DMS79 (cell line): ENCODE results near the gene ADGB.
A peak's percentile ranks its signal among the peaks of the same experiment; 100 is the strongest.
"Not testable (repeated sequence)": the region's sequence is repeated elsewhere in the genome, so short reads cannot be mapped to it uniquely, and the experiment has no call there.

Source experiments
- DNase-seq: peaks from one replicate; lab custom pipeline; 2025; lab: John Stamatoyannopoulos, UW

Gene ADGB

DNA sequence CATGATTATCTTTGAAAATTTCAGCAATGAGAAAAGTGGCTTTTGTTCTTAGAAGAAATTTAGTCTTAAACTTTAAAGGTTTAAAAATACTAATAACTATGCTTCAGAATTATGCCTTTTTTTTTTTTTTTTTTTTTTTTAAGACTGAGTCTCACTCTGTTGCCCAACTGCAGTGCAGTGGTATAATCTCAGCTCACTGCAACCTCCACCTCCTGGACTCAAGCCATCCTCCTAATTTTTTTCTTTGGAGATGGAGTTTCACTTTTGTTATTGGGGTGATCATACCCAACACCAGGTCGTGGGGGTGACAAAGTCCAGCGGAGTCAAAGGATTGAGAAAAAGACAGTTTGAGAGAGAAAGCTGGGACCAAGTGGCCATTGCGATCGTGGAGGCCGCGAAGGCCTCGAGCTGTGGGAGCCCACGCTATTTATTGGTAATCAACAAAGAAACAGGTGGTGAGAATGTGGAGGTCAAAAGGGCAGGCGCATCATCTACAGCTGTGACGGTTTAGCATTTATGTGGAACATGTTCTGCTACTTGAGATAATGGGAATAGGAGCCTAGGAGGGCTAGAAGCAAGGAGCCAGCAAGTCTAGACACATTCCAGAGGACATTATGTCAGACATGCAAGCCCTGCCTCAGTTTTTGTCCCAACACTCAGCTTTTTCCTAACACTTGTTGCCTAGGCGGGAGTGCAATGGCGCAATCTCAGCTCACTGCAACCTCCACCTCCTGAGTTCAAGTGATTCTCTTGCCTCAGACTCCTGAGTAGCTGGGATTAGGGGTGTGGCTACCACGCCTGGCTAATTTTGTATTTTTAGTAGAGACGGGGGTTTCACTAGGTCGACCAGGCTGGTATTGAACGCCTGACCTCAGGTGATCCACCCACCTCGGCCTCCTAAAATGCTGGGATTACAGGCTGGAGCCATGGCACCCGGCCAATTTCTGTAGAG lies 217.0 kb downstream of the ADGB start:
- not testable (repeated sequence) for DNase-seq

DNA sequence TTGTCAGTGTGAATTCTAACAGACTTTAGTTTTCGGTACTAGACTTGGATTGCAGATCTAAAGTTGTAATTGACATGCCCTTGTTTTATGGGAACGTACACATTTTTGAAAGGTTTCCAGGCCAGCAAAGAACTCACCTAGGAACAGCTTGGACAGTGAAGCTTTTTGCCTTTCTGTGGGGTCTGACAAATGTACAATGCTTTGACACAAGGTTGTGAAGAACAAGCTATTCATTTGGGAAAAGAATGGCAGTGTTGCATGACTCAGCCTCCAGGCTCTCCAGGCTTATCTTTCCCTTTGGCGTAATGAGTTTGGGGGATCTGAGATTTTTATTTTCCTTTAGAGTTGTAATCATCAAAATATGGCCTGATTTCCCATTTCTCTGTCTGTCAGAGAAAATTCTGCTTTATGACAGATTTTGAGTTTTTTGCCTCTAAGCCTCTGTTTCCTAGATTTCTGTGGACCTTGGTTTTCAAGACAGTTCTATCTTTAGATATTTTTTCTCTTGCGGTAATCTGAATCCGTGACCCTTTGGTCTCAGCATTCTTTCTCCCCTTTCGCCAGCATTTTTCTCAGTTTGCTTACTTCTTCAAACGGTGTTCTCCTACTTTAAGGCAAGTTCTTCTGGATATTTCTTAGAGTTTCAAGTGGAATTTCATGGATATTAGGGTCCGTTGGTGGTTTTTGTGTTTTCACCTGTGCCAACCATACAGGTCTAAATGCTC lies 221.0 kb downstream of the ADGB start:
- no peak for DNase-seq

DNA sequence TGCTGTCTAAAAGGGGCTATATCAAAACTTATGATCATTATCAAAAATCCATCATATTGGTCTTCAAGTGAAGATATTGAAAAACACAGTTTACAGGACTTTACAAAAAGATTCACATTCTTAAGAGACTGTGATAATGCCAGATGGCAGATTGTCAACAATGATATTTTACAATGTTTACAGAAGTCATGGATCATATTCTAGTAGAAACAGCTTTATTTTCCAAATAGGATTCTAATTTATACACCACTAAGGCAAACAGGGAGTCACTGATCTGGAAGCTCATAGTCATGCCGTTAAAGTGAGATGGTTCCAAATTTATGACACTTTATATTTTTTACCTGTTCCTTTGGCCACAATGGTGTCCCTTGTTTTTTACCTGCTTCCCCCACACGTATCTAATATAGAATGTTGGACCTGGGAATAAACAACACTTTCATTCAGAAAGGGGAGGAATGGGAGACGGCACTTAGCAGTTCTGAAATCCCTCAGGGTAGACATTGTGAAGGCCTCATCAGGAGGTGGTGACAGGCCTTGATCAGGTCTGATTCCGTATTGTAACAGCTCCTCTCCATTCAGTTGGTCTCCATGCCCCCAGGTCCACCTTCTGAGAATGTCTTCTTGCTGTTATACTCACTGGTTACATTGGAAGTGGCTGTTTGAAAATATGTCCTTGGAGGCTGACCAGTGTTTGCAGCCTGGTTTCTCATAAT lies 228.6 kb downstream of the ADGB start:
- no peak for DNase-seq

DNA sequence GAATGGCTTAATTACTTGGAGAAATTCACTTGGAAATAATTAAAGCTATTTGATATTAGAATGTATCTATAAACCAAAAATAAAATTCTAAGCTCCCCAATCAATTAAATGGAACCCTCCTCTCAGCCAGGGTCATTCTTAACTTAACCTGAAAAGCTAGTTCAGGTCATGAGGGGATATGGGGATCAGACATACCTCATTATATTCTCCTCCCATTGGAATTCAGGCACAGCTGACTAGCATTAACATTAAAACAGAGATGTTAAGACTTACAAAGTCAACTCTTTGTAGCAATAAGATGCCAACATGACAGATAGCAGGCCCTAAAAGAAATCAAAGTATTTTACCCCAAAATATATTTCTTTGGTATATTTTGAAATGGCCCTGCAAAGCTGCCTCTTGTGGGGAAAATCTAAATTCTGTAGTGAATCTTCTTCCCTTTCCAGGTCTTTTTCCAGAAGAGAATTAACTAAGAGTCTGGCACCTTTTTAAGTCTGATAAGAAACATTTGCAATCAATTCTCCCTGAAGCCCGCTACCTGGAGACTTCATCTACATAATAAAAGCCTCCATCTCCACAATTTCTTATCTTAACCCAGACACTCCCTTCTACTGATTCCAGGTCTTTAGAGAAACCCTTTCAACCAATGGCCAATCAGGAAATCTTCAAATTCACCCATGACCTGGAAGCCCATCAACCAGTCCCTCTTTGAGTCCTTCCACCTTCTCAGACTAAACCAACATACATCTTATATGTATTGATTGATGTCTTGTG lies 231.2 kb downstream of the ADGB start:
- DNase-seq, result no peak

DNA sequence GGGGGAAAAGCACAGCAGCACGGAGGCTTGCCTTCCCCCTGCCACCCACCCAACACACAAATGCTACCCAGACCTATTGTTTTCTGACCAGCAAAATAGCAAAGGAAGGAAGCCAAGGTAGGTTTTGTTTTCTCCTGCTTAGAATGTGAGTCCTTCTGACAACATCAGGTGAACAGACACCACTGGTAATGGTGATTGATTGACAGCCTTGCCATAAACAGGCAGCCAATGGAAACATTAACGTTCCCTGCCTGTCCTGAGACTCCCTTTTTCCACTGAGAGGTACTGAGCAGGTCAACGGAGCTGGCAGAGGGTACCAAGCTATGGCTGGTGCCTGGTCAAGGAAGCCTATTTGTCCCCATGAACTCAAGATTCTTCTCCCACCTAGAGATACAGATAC lies 234.4 kb downstream of the ADGB start:
- no peak for DNase-seq

DNA sequence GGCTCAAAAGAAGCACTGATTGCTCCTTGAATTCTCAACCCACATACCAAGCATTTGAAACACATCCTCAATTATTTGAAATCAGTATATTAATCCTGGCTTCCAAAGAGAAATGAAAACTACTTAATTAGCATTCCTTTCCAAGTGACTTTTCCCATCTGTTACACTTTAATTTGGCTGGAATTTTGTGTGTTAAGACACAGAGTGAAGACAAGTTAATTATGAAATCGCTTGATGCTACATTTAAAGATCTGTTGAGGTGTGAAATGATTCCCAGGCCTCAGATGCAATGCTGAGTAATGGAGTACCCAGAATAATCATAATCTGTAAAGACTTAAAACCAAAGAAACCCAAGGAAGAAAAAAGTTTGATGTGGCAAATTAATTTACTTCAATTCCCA lies 241.4 kb downstream of the ADGB start:
- DNase-seq, result no peak

DNA sequence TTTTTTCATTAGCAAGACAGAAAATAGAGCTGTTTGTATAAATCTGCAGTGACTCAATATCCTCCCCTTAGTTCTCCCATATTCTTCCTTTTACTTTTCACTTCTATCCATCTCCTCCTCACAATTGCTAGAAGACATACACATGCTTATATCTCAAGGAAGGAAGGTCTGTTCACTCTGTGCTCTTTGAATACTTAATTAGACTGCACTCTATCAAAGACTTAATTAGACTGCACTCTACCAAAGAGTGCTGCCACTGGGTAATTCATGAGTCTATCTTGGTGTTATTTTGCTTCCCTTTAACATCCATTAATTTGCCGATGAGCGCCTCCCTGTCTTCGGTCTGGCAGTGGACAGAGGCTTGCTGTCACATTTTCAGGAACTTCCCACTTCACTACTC lies 241.9 kb downstream of the ADGB start:
- DNase-seq, result no peak

DNA sequence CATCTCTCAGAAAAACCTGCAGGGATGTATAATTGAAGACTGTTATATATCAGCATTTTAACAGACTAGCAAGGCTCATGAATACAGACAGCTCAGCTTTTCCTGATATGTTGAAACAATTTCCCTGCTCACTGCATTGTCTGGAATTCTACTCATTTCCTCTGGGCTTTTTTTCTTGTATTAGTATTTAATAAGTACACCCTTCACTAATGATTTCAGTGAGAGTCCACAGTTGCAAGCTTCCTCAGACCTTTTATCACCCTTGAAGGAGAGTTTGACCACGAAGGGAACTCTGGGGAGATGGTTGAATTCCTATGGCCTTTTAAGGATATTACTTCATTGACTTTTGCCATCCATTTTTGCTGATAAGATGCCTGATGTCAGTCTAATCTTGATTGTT lies 248.7 kb downstream of the ADGB start:
- DNase-seq, result no peak

DNA sequence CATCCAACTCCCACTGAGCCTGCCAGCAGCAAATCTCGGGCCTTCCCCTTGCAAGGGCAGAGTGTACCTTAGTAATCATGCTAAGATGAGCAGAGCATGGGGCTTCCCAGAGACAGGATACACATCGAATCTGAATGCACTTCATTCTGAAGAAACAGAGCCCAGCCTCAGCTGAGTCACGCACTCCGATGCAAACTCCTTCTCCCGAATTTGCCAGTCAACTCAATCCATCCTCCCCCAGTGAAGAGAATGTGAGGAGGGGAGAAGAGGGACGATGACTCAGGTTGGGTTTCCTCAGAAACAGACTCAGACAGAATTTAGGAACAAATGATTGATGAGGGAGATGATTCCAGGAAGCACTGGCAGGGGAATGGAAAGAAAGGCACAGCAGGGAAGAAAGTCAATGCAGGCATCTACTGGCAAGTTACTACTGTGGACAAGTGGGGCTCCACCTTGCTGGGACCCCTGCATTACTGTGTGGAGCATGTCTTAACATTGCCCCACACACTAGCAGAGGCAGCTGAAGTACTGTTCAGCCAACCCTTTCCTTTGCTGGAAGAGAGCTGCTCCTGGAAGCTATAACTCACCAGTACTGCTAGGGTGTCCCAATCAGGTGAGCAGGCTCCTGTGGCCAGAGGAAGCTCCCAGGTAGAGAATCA lies 251.6 kb downstream of the ADGB start:
- DNase-seq, result no peak

DNA sequence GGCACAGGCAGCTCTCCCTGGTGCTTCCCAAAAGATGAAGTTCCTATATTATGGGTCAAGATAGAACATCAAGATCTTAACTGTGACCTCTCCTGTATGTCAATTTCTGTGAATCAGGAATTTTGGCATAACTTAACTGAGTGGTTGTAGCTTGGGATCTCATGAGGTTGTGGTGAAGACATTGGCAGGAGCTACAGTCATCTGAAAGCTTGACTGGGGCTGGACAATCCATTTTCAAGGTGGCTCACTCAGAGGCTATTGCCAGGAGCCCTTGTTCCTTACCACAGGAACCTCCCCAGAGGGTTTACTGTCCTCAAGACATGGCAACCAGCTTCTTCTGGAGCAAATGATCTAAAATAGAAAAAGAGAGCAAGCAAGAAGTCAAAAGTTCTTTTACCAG lies 252.2 kb downstream of the ADGB start:
- no peak for DNase-seq

DNA sequence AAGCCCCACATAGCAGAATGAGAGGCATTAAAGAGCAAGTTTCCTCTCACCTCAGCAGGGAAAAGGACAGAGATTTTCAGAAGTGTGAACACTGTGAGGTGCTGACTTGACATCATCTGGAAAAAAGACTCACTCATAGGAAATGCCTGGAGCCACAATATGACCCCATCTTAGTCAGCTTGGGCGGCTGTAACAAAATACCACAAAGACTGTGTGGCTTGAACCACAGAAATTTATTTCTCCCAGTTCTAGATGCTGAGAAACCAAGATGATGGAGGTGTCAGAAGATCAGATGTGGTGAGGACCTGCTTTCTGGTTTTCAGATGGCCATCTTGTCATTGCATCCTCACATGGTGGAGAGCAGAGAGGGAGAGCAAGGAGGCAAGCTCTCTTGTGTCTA lies 253.1 kb downstream of the ADGB start:
- DNase-seq, result no peak

DNA sequence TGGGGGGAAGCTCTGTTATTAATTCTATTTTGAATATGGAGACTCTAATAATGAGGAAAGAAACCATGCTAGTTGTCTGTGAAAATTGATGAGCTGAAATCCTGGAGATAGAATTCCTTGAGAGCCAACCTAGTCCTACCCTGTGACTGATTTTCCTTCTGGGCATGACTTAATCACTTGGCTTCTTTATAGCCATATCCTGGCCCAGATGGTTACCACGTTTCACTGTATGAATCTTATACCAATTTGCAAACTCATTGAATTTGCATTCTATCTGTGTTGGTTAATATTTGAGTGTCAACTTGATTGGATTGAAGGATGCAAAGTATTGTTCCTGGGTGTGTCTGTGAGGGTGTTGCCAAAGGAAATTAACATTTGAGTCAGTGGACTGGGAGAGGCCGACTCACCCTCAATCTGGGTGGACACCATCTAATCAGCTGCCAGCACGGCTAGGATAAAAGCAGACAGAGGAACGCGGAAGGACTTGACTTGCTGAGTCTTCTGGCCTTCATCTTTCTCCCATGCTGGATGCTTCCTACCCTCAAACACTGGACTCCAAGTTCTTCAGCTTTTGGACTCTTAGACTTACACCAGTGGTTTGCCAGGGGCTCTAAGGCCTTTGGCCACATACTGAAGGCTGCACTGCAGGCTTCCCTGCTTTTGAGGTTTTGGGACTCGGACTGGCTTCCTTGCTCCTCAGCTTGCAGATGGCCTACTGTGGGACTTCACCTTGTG lies 255.9 kb downstream of the ADGB start:
- DNase-seq, result not testable (repeated sequence)

DNA sequence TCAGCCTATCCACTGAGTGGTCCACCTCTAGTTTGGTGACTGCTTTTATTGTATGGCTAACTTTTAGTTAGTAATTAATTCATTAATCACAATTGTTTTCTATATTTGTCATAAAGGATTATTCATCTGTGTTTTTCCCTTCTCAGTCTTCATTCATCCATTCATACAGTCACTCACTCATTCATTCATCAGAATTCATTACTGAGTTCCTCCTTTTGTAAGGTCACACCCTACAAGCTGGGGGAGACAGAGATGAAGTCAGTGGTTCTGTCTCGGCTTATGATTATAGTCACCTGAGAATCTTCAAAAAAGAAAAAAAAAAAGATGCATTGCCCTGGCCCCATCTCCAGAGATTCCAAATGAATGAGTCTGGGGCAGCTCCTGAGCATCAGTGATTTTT lies 257.1 kb downstream of the ADGB start:
- no peak for DNase-seq

DNA sequence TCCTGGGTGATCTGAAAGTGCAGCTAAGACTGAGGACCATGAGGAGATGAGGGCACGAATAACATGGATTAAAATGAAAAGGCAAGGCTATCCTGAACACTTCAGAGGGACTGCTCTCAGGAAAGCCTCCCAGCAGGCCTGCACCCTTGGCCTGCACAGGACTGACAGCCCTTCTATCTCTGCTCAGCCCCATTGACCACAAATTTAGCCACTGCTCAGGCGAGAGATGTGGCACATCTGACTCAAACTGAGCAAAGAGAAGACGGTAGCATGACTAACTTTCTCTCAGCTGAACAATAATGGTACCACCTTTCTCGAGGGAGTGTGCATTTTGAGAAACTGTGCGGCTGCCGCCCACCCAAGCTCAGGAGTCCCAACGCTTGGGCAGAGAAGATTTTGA lies 257.5 kb downstream of the ADGB start:
- DNase-seq, result no peak

DNA sequence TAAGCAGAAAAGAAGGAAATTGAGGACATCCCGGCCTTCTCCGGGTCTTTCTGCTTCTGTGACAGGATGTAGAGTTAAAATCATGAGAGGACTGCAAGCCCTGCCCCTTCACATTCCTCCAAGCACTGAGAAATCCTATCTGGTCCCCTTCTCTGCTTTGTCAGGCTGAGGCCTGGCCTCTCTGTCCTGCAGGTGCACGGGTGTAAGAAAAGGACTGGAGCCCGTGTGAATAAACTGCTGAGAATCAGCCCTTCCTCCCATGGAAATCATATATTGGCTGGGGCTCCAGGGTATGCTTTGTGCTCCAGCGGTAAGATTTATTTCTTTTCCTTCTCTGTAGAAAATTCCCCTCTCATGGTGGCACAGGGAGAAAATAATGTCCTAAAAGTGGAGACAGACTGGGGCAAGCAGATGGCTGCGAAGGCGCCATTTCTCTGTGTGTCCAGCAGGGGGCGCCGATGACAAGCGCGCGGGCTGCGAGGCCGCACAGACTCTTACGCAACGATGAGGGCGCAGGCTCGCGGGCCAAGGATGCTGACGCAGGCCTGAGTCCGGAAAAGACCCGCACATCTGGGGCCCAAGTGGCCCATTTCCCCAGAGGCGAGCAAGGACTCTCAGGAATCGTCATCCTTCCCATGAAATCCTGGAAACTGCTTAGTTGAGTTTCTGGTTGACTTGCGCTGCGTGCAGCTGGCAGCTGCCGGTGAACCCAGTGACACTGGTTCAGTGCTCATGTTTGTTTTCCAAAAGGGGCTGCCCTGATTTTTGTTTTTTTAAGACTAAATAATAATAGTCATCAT lies 258.6 kb downstream of the ADGB start:
- peak; percentile 21 for DNase-seq

DNA sequence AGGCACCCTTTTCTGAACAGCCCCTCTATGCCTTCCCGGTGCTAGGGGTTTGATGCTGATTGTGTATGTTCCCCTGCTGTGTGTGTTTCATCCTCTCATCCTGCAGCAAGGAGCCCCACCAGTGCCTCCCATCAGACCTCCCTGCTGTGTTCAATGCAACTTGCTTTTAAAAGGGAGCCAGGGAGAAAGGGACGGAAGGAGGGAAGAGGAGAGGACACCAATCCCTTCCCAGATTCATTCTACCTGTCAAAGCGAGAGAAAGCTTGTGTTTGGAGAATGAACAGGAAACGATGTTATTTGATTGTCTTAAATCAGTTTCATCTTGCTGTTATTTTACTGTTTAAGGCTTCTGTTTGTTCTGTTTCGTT lies 259.2 kb downstream of the ADGB start:
- no peak for DNase-seq

DNA sequence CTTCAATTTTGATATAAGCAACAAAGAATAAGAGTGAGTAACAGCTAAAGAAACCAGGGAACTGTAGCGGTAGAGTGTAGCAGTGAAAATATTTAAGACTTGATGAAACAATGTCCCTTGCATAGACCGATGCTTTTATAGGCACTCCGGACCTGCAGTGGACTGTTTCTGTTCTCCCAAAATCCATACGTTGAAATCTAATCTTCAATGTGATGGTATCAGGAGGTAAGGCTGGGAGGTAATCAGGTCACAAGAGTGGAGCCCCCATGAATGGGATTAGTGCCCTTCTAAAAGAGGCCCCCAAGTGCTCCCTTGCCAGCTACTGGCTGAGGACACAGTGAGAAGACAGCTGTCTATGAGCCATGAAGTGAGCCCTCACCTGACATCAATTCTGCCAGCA lies 260.4 kb downstream of the ADGB start:
- no peak for DNase-seq

DNA sequence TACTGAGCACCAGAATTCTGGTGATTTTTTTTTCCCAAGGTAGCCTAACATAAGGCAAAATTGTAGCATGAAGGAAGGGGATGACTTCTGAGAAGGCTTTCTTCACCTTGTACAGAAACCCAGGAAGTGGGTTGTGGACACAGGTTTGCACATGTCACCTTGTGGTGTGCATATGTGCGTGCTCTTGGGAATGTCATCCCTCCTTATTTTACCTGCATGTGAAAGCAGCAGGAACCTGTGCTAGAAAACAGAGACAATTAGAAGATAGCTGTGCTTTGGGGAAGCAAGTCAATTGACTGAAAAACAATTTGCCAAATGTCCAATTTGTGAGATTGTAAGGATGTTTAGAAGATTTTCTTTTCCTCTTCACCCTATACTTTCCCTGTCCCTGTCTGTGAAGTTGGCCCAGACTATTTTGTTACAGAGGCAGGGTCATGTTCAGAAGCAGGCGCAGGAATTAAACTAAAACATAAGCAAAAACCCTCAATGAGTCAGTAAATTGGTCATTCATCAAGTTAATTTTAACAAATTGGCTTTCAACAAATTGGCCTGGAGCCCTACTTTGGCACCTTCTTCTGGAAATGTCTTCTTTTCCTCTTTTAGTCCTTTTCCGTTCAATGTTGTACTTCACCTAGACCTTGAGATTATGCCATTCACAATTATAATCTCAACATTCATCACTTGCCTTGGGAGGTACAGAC lies 261.2 kb downstream of the ADGB start:
- DNase-seq, result no peak

DNA sequence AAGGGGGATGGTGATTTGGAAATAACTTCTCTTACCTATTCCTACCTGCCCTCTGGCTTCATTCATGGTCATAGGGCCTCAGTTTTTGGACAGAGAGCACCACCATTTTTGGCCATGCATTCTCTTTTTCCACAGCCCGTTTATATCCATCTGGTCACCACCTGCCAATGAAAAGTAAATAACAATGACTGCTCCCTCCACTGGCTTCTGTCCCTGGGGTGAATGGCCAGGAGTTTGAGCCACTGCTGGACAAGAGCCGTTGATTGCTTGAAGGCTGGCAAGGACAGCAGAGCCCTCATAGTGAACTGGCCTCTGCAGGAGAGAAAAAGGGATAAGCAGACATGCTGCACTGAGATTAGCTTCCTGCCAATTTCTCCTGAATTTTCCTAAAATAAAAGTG lies 261.8 kb downstream of the ADGB start:
- no peak for DNase-seq
